Activated CD4-positive, alpha-beta T cell treated with anti-CD3 and anti-CD28 coated beads for 36 hours (primary cell): ENCODE results near the gene MCF2L2. TPM values are rescaled to one million over a fixed set of nuclear protein-coding genes. Genes with fewer than 3 reads are reported as not detected.

ENCODE experiments used
- ATAC-seq: fragments of 200-7000 bp; cut with Tn5 transposase; one replicate; pipeline ENCODE4 v1.10.0; 2021; ENCODE audit warnings: mild to moderate bottlenecking, moderate library complexity
- CTCF ChIA-PET: fragments of 350-600 bp; sonication (Branson Sonifier 250); formaldehyde crosslinking; loops from one replicate; lab custom pipeline; 2021; ENCODE audit warnings: antibody characterized with exemption; lab: Charles Lee
- POLR2A ChIA-PET: fragments of 350-600 bp; sonication (Branson Sonifier 250); formaldehyde crosslinking; loops from one replicate; lab custom pipeline; 2021; ENCODE audit warnings: antibody characterized with exemption, inconsistent platforms; lab: Charles Lee
- DNase-seq: peaks from one replicate; pipeline ENCODE4 v3.0.0-alpha.2; 2020
- H3K27ac Mint-ChIP-seq: one replicate; pipeline ENCODE4 v1.8.0; 2021; ENCODE audit warnings: mixed read lengths
- H3K27me3 Mint-ChIP-seq: one replicate; pipeline ENCODE4 v1.8.0; 2021; ENCODE audit warnings: mixed read lengths
- H3K36me3 Mint-ChIP-seq: one replicate; pipeline ENCODE4 v1.8.0; 2021; ENCODE audit warnings: low read depth, mixed read lengths
- H3K4me1 Mint-ChIP-seq: one replicate; pipeline ENCODE4 v1.8.0; 2021; ENCODE audit warnings: mixed read lengths
- H3K4me3 Mint-ChIP-seq: one replicate; pipeline ENCODE4 v1.8.0; 2021; ENCODE audit warnings: mild to moderate bottlenecking, moderate library complexity, mixed read lengths
- H3K9me3 Mint-ChIP-seq: one replicate; pipeline ENCODE4 v1.8.0; 2021; ENCODE audit warnings: low read depth, mixed read lengths
- intact Hi-C, 2 experiments: fragments of 100-400 bp; cut with DNase I in 1 of 2; cut with micrococcal nuclease in 1 of 2; formaldehyde crosslinking; loops; one replicate each; pipeline versions ENCODE4 v1.14.2 to v1.15.1; 2022 to 2024; cut with DNase I, micrococcal nuclease
- total RNA-seq, 2 experiments: library from RNA; stranded (reverse); gene quantifications; one replicate each; pipeline ENCODE4 v1.2.3, GENCODE V29; 2021

MCF2L2 gene
- total RNA-seq, 2 experiments from 2014 or later: 1.9 to 2.3 TPM

DNA sequence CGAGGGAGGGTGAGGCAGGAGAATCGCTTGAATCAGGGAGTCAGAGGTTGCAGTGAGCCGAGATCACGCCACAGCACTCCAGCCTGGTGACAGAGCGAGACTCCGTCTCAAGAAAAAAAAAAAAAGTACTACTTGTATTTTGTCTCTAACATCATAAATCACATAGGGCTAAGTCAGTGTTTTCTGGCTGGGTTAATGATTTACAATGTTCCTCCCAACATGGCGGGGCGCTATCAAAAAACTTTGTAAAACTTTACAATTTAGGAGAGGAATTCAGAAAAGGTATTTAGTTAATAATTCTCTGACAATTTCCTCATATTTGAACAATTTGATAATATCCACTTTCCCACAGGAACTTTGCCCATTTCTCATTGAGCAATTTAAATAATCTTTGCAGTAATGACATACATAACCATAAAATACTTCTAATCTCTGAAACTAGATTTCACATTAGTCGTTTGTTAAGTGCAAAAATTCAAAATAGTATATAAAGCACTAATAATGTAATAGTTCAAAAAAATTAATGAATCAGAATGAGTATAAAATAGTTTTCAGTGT is 202.0 kb downstream of the MCF2L2 start:
- Mint-ChIP-seq H3K4me3 (no peak overlapping the region), H3K27me3 (no peaks in the 10 kb centered on the region), H3K36me3 (no peaks in the 10 kb centered on the region), H3K27ac (no peak overlapping the region), H3K9me3 (no peaks in the 10 kb centered on the region), H3K4me1 (peaks cover 36% of the 10 kb centered on the region)
- intact Hi-C loops: loop anchor here (2.0 to 5.0 kb wide), 2 partner anchors 41 to 60 kb away; no protein-coding TSS in a partner anchor
- DNase-seq: no peak
- ATAC-seq: no peak
- ChIA-PET POLR2A (interaction anchor here (0.6 kb wide), 1 partner anchor 9 kb away, joined by 5 read pairs; no protein-coding TSS in a partner anchor), CTCF (no interaction called here)

DNA sequence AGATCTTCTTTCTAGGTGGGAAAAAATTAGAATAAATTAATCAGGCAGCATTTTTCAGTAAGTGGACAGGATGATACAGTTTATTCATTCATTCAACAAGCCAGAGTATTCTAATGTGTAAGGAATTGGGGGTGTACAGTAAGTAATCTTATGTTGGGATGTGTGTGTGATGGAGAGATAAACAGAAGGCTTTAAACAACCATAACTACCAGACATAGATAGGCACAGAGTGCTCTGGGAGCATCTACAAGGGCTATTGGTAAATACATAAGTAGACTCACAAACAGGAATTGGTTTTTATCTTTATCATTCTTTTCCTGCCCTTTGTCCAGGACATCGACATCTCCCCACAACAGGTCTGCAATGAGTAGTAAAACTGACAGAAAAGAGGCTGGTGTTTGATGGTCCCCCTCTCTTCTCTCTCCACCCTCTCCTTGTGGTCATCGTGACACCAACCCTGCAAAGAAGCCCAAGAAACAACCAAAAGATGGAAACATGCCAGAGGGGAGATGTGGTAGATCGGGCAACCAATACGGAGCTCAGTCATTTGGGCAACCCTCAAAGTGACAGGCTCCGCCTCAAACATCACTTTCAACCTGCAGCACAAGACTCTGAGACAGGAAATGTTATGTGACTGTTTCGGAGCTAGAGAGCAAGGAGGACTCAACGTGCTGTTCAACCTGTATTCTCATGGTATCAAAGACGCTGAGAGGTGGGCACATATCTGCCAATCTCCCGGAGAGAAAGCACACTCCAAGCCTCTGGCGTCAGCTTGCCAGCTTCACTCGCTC is 204.0 kb downstream of the MCF2L2 start:
- ATAC-seq: peak; percentile 96
- peak overlapping the region; percentile 52 for H3K4me3 Mint-ChIP-seq
- ChIA-PET CTCF (interaction anchor here (0.6 to 1.4 kb wide), 9 partner anchors 14 to 206 kb away, joined by 3 to 5 read pairs (median 3); partner anchors contain the start of gene B3GNT5), POLR2A (interaction anchor here (0.8 to 1.1 kb wide), 2 partner anchors 13 to 61 kb away, joined by 4 read pairs; no protein-coding TSS in a partner anchor)
- intact Hi-C loops: loop anchor here in 1 of 2 experiments (1.0 kb wide), 1 partner anchor 16 kb away; no protein-coding TSS in a partner anchor
- H3K36me3 Mint-ChIP-seq: no peaks in the 10 kb centered on the region
- peak; percentile 71 for DNase-seq
- H3K27ac Mint-ChIP-seq: peak overlapping the region; percentile 77
- no peaks in the 10 kb centered on the region for H3K27me3 Mint-ChIP-seq
- peaks cover 36% of the 10 kb centered on the region for H3K4me1 Mint-ChIP-seq
- no peaks in the 10 kb centered on the region for H3K9me3 Mint-ChIP-seq

DNA sequence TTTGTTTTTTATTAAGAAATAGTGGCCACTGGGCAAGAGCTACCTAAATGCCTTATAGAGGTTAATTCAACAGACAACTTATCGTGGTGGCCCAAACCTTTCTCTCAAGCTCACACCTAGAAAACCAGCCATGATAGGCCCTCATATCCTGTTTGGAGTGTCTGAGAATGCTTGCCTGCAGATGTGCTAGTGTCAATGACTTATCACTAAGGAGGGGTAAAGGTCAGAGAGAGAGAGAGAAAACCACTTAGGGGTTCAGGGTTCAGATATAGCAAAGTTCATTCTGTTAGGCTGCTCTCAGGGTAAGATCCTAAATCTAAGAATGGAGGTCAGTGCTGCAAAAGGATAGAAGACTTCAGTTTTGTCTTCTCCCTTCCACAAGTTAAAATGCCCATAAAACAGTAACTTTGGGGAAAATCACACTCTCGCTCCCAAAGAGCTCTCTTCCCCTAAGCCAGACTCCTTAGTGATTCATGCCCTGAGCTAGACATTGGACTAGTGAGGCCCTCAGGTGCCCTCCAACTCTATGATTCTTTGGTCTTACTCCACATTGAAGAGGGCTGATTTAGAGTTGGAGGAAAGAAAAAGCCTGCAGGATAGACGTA is 205.7 kb downstream of the MCF2L2 start:
- Mint-ChIP-seq H3K27me3 (no peaks in the 10 kb centered on the region), H3K27ac (no peak overlapping the region), H3K36me3 (no peaks in the 10 kb centered on the region), H3K4me1 (peaks cover 33% of the 10 kb centered on the region), H3K9me3 (no peaks in the 10 kb centered on the region), H3K4me3 (no peak overlapping the region)
- CTCF ChIA-PET: interaction anchor here (0.6 to 1.4 kb wide), 3 partner anchors 9 to 754 kb away, joined by 3 to 6 read pairs (median 3); no protein-coding TSS in a partner anchor
- POLR2A ChIA-PET: no interaction called here
- ATAC-seq: no peak
- DNase-seq: no peak
- intact Hi-C loops: no loop called here

DNA sequence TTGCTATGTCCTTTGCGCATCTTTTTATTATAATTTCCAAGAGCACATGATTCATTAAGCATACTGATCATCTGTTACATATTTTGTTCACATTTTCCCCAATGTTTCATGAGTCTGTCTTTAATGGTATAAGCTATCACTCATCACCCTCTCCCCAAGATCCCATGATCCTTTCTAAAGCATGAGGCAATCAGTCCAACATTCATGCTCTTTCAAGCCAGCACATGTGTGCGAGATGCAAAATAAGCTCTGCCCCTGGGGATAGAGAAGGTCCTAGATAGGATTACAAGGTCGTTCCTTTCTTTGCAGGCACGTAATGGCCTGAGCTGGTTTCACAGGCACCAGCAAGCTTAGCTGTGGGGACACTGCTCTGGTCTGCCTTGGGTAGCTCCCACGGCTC is 207.6 kb downstream of the MCF2L2 start:
- ATAC-seq: no peak
- no peak for DNase-seq
- POLR2A ChIA-PET: no interaction called here
- H3K27me3 Mint-ChIP-seq: no peaks in the 10 kb centered on the region
- intact Hi-C loops: no loop called here
- CTCF ChIA-PET: no interaction called here
- no peak overlapping the region for H3K27ac Mint-ChIP-seq
- H3K9me3 Mint-ChIP-seq: no peaks in the 10 kb centered on the region
- peaks cover 23% of the 10 kb centered on the region for H3K4me1 Mint-ChIP-seq
- H3K4me3 Mint-ChIP-seq: no peak overlapping the region
- no peaks in the 10 kb centered on the region for H3K36me3 Mint-ChIP-seq

DNA sequence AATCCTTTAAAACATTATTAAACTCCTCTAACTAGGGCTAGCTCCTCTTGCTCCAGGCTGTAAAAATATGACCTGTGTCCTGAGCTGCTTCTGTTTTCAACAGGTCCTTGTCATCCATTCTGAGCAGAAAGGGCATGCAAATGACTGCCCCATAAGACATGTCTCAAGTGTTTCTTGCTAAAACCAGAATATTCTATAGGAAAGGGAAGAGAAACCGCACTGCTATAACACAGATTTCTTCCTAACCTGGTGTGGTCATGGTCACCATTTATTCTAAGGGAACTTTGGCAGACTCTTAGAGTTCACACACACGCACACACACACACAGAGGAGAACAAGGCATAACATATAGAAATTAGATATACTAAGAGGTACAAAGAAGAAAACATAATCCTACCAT is 209.6 kb downstream of the MCF2L2 start:
- Mint-ChIP-seq H3K27me3 (no peaks in the 10 kb centered on the region), H3K4me1 (peaks cover 8% of the 10 kb centered on the region), H3K4me3 (no peak overlapping the region), H3K36me3 (no peaks in the 10 kb centered on the region), H3K27ac (no peak overlapping the region), H3K9me3 (no peaks in the 10 kb centered on the region)
- DNase-seq (no peak), ATAC-seq (no peak)
- ChIA-PET CTCF (interaction anchor here (1.8 kb wide), 1 partner anchor 164 kb away, joined by 4 read pairs; no protein-coding TSS in a partner anchor), POLR2A (no interaction called here)
- intact Hi-C loops: no loop called here

DNA sequence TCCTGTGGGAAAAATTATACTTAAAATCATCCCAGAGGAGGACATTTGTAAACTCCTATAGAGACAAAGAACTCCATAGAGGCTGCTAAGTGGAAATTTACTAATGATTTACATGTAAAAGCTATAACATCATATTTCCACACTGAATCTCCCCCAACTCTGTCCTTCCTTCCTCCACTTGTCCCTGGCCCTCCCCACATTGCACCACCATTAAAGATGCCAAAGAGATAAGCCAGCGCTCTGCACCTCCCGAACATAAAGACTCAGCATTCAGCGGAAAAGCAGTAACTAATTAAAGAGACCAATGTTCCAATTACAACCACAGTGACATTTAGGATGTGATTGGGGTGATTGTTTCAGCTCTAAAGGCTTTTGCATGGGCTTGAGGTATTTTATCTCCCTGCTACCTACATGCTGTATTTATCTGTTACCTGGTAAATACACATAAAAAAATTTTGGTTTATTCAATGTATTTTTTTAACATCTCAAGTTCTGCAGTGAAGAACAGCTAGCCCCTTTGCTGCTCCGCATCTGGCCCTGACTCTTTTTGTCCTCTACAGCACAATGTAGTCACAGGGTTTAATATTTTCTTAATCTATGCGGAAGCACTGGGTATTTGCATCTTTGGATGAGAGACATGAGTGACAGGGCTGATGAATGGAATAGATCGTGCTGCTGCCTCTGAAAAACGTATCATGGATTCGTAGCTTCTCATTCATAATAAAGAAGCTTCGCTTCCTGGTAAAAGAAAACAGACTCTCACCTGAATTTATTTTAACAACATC is 210.7 kb downstream of the MCF2L2 start:
- ChIA-PET CTCF (interaction anchor here (1.8 kb wide), 1 partner anchor 165 kb away, joined by 4 read pairs; no protein-coding TSS in a partner anchor), POLR2A (interaction anchor here (0.6 kb wide), 2 partner anchors 8 to 32 kb away, joined by 5 to 8 read pairs; no protein-coding TSS in a partner anchor)
- Mint-ChIP-seq H3K4me1 (peaks cover 4% of the 10 kb centered on the region), H3K4me3 (no peak overlapping the region), H3K27ac (no peak overlapping the region), H3K27me3 (no peaks in the 10 kb centered on the region), H3K9me3 (no peaks in the 10 kb centered on the region), H3K36me3 (no peaks in the 10 kb centered on the region)
- intact Hi-C loops: no loop called here
- ATAC-seq: no peak
- DNase-seq: no peak

DNA sequence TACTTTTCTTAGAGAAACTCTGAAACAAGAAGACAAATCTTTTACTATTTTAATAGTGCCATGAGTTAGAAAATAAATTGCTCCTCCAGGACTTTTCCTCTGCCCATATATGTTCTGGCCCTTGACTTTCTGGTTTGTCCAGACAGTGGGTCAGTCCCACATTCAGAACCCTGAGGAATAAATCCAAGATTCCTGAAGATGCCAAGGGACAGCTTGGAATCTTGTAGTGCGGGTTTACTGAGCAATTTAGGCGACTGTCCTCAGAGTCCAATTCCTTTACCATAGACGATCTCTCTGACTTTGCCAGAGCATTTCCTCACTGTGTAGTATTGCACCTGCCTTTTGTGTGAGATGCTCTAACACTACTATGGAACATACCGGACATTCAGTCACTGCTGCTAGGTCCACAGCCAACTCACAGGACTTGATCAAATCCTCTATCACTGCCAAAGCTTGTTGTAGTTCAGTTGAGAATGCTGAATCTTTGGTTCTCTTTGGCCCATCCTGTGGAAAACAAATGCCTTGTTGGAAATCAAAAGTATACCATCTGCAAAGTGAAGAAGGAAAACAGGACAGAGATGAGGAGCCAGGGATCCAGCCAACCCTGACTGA is 212.7 kb downstream of the MCF2L2 start:
- no peak overlapping the region for H3K27ac Mint-ChIP-seq
- ATAC-seq (no peak), DNase-seq (no peak)
- H3K36me3 Mint-ChIP-seq: peaks cover 14% of the 10 kb centered on the region
- no peaks in the 10 kb centered on the region for H3K27me3 Mint-ChIP-seq
- H3K4me3 Mint-ChIP-seq: no peak overlapping the region
- ChIA-PET CTCF (interaction anchor here (0.5 to 1.5 kb wide), 4 partner anchors 8 to 325 kb away, joined by 3 to 4 read pairs (median 3); no protein-coding TSS in a partner anchor), POLR2A (no interaction called here)
- H3K4me1 Mint-ChIP-seq: peaks cover 24% of the 10 kb centered on the region
- H3K9me3 Mint-ChIP-seq: peaks cover 1% of the 10 kb centered on the region
- intact Hi-C loops: no loop called here

DNA sequence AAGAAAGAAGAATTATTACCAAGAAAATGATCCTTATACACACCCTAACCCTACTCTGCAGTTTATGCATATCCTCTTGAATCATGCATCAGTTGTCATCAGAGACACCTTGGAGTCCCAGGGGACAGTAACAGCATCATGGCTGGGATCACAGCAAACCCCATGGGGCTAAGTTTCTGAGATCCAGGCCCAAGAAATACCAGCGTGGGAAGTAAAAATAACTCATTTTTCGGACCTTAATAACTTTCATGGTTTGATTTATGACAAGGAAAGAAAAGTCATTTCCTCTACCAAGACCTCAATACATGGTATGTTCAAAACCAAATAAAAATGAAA is 214.2 kb downstream of the MCF2L2 start:
- ChIA-PET POLR2A (no interaction called here), CTCF (interaction anchor here (0.8 kb wide), 1 partner anchor 8 kb away, joined by 3 read pairs; no protein-coding TSS in a partner anchor)
- Mint-ChIP-seq H3K4me1 (peaks cover 35% of the 10 kb centered on the region), H3K9me3 (peaks cover 5% of the 10 kb centered on the region), H3K27me3 (no peaks in the 10 kb centered on the region), H3K27ac (no peak overlapping the region), H3K4me3 (no peak overlapping the region), H3K36me3 (peaks cover 23% of the 10 kb centered on the region)
- ATAC-seq: no peak
- DNase-seq: no peak
- intact Hi-C loops: loop anchor here in 1 of 2 experiments (5.0 kb wide), 1 partner anchor 53 kb away; no protein-coding TSS in a partner anchor

DNA sequence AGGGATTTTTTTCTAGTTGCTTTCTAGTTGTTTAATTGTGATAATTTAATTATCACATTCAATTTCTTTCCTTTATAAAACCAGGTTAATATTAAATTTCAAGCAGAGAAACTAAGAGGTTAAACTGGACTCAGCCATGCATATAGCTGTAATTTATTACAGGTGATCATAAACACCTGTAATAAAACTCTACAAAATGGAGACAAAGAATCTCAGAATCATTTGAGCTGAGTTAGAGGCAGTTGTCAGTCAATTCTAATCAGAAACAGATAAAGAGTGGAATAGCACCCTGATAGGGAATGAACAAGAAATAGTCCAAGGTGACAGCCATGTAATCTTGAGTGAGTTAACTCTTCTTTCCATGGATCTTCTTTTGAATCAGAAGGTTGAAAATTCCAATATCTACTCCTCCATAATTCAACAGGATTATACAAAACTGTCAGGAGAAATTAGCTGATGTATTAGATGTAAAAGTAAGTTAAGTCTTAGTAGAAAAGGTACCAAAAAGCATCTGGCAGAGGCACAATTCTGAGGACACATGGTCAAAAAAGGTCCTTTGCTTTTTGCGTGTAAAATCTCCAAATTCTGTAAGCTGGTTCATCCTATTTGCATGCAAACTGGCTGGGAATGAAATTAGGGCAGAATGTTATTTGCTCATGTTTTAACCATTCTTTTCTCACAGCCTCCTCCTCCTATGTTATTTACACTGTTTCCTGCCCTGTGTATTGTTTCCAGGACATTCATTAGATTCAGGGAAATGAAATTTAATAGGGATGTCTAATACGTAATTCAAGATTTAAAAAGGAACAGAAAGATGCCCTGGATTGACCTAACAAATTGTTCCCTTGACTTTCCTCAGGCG is 214.8 kb downstream of the MCF2L2 start:
- DNase-seq (no peak), ATAC-seq (no peak)
- Mint-ChIP-seq H3K27me3 (no peaks in the 10 kb centered on the region), H3K36me3 (peaks cover 26% of the 10 kb centered on the region), H3K9me3 (peaks cover 5% of the 10 kb centered on the region), H3K4me3 (no peak overlapping the region), H3K27ac (no peak overlapping the region), H3K4me1 (peaks cover 39% of the 10 kb centered on the region)
- intact Hi-C loops: loop anchor here in 1 of 2 experiments (5.0 kb wide), 1 partner anchor 54 kb away; no protein-coding TSS in a partner anchor
- CTCF ChIA-PET: interaction anchor here (0.6 to 0.8 kb wide), 3 partner anchors 9 to 208 kb away, joined by 3 read pairs; no protein-coding TSS in a partner anchor
- POLR2A ChIA-PET: no interaction called here
